NK-92 (cell line): ENCODE results near the gene RAB3D.
"Not testable (repeated sequence)": the region's sequence is repeated elsewhere in the genome, so short reads cannot be mapped to it uniquely, and the experiment has no call there.

Source experiments
- DNase-seq: peaks from one replicate; lab custom pipeline; 2025; ENCODE audit not compliant: unreplicated experiment; lab: John Stamatoyannopoulos, UW

Gene RAB3D

DNA sequence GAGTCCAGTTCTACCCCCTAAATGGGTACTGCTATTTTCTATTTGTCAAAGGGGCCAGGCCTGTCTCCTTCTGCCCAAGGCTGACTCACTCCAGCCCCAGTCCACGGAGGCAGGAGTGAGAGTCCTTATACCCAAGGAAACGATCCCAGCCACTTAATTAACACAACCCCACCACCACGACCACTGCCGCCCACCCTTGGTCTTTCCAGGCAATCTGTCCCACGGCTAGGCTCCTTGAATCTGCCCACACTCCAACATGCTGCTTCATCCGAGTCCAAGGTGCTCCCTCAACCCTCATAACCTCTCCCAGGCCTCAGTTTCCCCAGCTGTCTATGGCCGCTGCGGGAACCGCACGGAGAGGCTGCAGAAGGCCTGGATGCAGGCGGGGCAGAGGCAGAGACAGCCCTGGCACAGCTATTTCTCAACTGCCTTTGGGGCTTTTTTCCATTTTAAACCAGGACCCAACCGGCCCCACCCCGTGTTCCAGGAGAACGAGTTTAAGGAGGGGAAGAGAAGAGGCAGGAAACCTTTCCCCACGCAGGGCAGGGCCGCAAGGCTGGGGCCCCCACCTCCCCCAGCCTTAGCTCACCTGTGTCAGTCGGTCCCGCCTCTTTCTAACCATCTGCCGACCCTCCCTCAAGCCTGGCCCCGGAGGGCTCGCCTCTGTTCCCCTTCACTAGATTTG lies 746 bp downstream of the RAB3D start:
- DNase-seq, result no peak

- DNase-seq, result no peak
Observed at GRCh38 chr19:11338121-11338520, 1.3 kb downstream of the RAB3D start.

DNA sequence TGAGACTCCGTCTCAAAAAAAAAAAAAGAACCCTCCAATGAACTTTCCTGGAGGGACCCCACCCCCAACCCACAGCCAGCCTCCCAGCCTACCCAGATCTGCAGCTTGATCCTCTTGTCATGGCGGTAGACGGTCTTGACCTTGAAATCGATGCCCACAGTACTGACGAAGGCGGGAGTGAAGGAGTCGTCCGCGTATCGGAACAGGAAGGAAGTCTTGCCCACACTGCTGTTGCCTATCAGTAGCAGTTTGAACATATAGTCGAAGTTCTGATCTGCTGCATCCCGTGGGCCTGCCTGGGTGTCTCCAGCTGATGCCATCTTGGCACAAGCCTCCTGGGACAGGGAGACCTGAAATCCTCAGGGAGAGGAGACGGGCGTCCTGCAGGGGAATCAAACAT lies 2.4 kb downstream of the RAB3D start:
- DNase-seq, result no peak

DNA sequence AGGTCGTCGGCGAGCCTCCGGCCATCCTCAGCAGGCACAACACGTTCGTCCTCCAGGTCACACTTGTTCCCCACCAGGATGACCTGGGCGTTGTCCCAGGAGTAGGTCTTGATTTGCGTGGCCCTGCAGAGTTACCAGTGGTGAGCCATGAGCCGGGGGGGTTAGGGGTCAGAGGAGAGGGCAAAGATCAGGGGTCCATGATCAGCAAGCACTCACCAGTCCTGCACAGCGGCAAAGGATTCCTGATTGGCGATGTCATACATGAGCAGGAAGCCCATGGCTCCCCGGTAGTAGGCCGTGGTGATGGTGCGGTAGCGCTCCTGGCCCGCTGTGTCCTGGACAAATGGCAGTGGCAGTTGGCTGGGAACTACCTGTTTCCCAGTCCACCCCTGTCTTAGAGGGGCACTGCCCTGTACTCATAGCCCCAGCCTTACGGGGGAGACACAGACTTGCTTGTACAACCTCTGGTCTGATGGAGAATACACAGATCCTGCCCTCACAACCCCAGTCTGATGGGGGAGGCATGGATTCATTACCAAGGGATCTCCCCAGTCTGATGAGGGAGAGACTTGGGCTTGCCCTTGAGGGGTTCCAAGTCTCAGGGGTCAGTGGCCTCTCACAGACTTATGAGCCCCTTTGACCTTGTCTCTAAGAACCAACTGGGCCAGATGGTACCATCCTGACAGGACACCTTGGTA lies 3.9 kb downstream of the RAB3D start:
- no peak for DNase-seq

GRCh38 chr19:11333838-11334237 lies 5.6 kb downstream of the RAB3D start:
- DNase-seq, result not testable (repeated sequence)

- DNase-seq, result no peak
Observed at GRCh38 chr19:11332822-11333221, 6.6 kb downstream of the RAB3D start.

- no peak for DNase-seq
Observed at GRCh38 chr19:11331502-11331901, 8.0 kb downstream of the RAB3D start.

- no peak for DNase-seq
Observed at GRCh38 chr19:11330127-11330526, 9.3 kb downstream of the RAB3D start.

GRCh38 chr19:11325544-11325943 lies 13.9 kb downstream of the RAB3D start:
- no peak for DNase-seq

DNA sequence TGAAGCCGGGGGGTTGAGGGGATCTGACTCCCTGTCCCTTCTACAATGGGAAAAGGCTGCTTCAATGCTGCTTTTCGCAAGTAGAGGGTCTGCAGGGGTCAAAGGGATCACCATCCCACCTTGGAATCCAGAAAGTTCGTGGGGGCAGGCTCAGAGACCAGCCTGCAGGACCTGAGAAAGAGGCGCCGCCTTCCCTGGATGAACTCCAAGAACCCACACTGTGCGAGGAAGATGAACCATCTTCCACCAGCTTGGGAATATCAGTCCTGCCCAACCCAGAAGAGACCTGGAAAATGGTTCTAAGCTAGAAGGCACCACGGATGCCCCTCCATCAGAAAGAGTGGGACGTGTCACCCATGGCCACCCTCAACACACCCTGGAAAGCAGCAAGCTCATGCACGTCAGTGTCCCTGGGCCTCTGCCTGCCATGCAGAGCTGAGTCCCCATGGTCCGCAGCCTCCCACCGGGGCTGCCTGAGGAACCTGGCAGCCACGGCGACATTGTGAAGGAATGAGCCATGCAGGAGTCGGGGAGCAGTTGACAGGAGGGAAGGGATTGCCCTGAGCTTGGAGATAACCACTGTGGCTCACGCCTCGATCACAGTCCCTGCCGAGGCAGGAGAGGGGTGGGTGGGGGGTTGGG lies 14.6 kb downstream of the RAB3D start:
- no peak for DNase-seq

GRCh38 chr19:11324079-11324661 lies 15.3 kb downstream of the RAB3D start:
- no peak for DNase-seq

- no peak for DNase-seq
Observed at GRCh38 chr19:11323601-11324078, 15.8 kb downstream of the RAB3D start.

DNA sequence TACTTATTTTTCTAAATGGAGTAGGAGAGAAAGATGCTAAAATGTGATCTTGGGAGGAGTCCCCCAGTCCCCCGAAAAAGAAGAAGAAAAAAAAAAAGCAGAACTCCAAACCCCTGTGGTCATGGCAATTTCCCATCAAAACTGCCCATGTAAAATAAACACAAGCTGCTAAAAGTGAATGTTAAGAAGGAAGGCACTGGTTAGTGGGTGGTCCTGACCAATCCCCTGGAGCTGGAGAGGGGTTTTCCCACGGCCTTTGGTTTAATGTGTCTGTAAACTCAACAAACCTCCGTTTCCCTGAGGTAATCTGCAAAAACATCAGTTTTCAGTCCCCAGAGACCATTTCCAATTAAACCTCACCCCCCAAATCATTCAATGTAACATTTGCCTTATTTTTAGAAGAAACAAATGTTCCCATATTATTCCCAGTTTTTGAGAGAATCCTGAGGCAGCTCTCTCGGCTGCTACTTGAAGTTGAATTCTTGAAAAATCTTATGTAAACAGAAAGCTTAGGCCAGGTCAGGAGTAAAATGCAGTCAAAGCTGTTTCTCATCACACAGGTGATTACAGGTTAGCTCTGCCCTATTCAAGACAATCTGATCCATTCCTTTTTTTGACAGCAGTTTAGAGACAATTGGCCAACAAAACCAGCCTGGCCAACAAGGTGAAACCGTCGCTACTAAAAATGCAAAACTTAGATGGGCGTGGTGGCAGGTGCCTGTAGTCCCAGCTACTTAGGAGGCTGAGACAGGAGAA lies 17.0 kb downstream of the RAB3D start:
- DNase-seq, result no peak

DNA sequence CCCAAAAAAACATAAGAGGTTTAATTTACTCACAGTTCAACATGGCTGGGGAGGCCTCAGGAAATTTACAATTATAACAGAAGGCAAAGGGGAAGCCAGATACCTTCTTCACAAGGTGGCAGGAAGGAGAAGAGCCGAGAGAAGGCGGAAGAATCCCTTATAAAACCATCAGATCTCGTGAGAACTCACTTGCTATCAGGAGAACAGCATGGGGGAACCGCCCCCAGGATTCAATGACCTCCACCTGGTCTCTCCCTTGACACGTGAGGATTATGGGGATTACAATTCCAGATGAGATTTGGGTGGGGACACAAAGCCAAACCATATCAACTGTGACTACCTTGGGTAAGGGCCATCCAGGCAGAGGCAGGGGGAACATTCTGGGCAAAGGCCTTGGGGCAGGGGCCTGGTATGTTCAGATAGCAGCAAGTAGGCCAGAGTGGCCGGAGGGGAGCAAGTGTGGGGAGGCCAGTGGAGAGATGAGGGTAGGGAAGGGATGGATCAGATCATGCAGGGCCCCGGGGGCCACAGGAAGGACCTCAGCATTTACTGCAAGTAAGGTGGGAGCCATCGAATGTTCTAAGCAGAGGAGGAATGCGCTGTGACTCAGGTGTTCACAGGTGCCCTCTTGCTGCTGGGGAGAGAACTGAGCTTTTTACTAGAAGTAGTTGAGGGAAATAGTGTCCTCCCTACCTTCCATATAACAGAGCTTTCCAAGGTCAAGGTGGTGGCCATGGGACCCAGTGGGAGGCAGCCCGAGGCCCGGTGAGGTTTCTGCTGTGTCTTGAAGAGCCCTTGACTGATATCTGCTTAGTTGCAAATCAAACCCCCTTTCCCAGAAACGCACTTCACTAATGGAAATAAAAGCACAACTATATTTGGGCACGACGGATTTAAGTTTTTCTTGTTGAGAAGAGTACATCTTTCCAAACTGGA lies 18.0 kb downstream of the RAB3D start:
- no peak for DNase-seq

GRCh38 chr19:11320278-11320995 lies 19.0 kb downstream of the RAB3D start:
- not testable (repeated sequence) for DNase-seq

- no peak for DNase-seq
Observed at GRCh38 chr19:11306337-11306736, 33.1 kb downstream of the RAB3D start.

- no peak for DNase-seq
Observed at GRCh38 chr19:11304936-11305335, 34.5 kb downstream of the RAB3D start.

DNA sequence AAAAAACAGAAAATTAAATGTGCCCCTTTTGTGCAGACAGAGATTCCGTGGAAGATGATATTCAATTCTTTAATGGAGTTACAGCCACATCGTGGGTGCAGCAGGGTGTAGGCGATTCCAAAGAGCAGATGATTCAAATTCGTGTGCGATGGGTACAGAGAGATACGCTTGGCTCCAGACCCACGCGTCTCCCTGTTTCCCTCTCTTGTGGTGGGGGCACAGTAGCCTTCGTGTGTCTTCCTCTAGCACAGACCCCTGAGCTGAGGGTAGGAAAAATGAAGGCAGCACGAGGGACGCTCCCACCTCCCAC lies 38.7 kb downstream of the RAB3D start:
- DNase-seq, result no peak
